Hematopoietic multipotent progenitor cell (in vitro differentiated cells): Measurements from ENCODE around the gene PGAP1. TPM values are rescaled to one million over a fixed set of nuclear protein-coding genes. Genes with fewer than 3 reads are reported as not detected.
A peak's percentile ranks its signal among the peaks of the same experiment; 100 is the strongest.
"Not testable (repeated sequence)": the region's sequence is repeated elsewhere in the genome, so short reads cannot be mapped to it uniquely, and the experiment has no call there.

Source experiments
- DNase-seq, 3 donors: peaks; one replicate each; pipeline ENCODE4 v3.0.0-alpha.2; 2011 to 2015; ENCODE audit warnings: low read depth in 2 of 3, low spot score in 2 of 3
- total RNA-seq: library from RNA; depleted of rRNA; stranded (reverse); fragments of >200 nt; gene quantifications from one replicate; pipeline ENCODE4 v1.2.3, GENCODE V29; 2012

PGAP1 gene
- total RNA-seq, 1 donor, result 3.2 TPM

- no peak for DNase-seq
Measured at GRCh38 chr2:196951973-196952372, 25.5 kb upstream of the PGAP1 start.

GRCh38 chr2:196949116-196949515, 22.6 kb upstream of the PGAP1 start:
- DNase-seq, result no peak

DNA sequence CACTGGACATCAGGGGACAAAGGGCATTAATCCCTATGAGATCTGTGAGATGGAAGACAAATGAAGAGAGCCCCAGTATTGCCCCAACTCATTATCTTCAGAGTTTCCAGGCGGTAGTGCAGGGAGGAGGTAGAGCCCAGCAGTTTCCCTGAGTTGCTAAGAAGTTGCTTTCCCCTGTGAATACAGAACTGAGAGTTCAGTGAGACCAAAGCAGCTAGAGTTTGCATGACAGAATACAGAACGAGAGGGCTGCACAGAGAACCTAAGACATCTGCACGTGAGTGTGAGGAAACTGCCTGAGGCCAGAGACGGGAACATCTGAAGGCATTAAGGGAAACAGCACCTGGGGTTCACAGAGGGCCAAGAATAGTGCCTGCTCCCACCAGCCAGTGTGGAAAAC, 18.1 kb upstream of the PGAP1 start:
- no peak for DNase-seq

DNA sequence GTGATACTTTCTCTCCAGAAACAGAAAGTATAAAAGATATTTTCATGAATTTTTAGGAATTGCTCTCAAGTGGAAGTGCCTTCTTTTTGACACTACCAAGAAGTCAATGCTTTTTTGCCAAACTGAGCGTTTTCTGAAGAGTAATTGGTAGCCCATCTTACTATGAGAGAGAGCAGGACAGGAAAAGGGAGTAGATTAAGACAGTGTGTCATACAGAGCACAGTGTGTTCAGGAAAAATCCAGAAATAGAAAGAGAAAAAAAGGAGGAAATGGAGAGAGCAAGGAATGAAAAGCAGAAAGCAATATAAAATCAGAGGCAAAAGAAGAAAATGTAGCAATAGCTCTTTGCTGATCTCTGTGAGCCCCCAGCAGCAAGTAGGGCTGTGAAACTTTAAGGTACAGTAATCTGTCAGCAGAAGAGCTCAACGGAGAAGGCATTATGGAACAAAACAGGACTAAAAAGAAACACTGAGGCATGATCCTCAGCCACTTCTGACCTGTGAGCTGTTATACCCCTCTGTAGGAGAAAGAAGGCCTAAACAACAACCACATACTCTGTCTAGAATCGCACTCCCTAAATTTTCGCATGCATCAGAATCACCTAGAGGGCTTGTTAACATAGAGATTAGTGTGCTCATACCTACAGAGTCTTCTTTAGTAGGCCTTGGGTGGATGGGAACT, 15.0 kb upstream of the PGAP1 start:
- DNase-seq, result no peak

DNA sequence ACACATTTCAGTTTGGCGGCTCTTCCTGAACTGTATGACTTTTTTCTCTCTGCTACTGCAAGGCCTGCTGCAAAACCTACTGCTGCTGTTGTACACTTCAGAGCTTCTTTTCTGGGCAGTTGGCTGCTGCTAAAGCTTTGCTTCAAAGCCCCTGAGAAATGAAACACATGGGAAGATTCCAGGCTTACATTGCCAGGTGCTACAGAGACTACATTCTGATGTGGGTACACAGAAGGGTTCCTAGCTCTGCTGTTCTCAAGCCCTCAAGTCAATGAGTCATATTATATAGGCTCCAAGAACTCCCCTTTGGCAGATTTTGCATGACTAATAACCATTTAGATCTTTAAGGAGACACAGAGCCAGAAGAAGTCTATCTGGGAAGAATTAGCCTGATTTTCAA, 12.9 kb upstream of the PGAP1 start:
- DNase-seq, result no peak

DNA sequence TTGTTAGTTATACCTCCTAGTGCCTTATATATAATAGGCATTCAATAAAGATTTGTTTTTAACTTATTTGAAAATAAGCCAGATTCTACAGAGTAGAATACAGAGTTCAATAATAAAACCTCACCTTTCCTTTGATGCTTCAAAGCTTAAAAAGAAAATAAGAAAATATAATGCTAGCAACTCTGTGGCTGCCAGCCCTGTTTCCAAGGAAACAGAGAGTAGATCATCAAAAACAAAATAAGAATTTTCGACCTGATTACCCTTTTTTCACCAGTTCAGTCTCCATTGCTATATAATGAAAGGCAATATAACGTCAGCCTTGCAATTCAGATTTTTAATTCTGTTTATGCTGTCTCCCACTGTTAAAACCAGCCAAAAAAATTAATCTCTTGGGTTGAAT, 8.9 kb upstream of the PGAP1 start:
- DNase-seq, result no peak

- DNase-seq, result no peak
Measured at GRCh38 chr2:196934672-196935071, 8.2 kb upstream of the PGAP1 start.

DNA sequence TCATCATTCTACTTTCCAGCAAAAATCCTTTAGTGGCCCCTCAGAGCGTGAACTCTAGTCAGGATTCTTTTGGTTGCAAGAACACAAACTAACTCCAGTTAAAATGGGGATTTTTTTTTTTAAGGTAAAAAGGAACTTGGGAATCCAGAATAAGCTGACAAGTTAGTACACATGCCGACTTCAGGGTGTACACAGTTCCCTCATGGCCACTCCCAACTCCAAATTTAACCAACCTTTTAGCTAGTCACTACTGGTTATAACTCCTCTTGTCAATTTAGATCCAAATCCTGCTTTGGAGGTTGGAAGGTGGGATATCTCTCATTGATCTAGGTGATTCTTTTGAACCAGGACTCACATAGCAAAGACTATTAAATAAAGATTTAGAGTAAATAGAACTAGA, 5.0 kb upstream of the PGAP1 start:
- DNase-seq, result no peak

DNA sequence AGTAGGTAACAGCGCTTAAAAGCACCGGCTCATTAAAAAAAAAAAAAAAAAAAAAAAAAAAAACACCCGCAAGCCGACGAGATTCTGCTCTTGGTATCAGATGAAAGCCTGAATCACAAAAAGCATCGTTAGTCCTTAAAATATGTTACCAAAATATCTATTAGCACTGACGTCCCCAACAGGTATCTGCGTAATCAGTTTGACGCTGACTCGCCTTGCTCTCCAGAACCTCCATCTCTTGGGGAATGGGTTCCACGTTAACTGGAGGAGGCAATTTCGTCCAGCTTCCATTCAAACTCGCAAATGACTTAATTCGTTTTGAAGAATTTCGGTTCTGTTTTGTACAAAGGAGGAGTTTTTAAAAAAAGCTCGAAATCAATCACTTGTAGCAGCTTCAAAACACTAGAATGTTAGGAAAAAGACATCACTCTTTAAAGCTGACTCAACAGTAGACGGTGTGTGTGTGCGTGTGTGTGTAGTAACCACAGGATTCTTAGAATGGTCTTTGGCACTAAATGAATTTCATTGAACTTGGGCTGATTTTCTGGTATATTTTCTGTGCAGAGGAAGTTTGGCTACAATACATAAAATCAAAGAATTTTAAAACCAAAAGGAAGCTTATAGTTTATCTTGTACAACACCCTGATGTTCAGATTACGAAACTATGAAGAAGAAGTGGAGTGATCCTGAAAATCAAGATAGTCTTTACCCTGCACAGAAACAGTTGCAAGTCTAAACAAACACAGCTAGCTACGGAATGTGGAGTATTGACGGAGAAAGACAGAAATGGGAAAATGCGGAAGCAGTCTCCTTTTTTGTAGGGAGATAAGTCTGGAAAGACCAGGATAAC, 1.1 kb upstream of the PGAP1 start:
- peak in 2 of 3 donors; percentile 45 to 74 for DNase-seq

DNA sequence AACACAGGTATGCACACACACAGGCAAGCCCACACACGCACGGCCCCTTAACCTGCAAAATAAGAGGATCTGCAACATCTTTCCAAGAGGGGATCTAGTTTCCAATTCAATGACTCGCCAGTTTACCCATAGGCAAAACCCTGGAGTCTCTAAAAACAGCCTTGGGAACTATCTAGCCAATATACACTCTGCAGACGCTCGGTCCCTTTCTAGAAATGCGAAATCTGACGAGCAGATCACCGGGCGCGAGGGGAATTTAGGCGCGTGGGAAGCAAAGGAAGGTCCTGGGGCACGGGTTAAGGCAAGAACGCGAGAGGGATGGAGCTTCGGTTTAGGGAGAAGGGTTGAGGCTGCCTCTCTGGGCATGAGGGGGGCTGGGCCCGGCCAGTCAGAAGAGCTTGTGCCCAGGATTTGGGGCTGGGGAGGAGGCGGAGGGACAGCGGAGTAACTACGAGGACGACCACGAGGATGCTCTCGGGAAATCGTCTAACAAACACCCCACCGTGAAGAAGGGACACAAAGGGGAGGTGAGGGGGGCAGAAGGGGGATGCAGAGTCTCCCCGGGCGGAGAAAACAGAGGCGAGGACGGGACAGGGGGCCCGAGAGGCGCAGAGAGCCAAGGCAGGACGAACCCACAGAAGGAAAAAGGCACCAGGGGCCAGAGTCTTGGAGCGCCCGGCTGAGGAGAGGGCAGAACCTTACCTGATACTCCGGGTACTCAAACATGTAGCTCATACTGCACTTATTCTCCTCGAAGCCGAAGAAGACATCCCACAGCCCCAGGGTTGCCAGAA, 542 bp downstream of the PGAP1 start:
- DNase-seq, result peak in 2 of 3 donors; percentile 14 to 15

GRCh38 chr2:196925051-196925767, 1.3 kb downstream of the PGAP1 start:
- no peak for DNase-seq

DNA sequence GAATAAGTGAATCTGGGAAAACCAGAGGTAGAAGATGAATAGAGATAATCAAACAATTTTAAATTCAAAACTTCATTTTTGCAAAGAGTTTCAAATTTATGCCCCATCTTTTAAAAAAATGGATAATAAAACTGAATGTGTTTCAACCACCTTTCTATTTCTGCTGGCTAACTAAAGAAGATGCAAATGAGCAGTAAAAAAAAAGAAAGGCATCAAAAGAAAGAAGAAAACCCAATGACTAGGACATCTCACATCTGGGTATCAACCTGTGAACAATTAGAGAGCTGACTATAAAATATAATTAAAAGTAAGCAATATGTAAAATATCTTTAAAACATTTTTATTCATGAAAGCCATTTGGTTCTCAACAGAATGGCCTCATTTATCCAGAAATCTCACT, 2.5 kb downstream of the PGAP1 start:
- DNase-seq, result no peak

GRCh38 chr2:196918927-196919326, 7.6 kb downstream of the PGAP1 start:
- DNase-seq, result no peak

GRCh38 chr2:196917802-196918201, 8.7 kb downstream of the PGAP1 start:
- no peak for DNase-seq

- peak in 1 of 3 donors; percentile 33 for DNase-seq
Measured at GRCh38 chr2:196915507-196916189, 10.9 kb downstream of the PGAP1 start.

DNA sequence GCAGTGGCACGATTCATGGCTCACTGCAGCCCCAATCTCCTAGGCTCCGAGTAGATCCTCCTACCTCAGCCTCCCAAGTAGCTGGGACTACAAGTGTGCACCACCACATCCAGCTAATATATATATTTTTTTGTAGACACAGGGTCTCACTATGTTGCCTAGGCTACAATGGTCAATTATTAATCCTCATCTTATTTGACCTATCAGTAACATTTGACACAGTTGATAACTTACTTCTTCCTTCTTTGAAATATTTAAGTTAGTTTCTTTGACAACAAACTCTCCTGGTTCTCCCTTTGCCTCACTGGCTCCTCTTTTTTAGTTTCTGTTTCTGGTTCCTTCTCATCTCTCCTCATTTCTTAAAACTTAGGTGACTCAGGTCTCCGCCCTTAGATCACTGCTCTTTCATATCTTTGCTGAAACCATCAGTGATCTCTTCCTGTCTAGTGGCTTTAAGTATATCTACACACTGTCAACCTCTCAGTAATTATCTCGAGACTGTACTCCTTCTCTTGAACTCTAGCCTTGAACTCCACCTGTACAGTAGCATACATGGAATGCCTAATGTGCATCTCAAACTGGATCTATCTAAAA, 11.5 kb downstream of the PGAP1 start:
- peak in 2 of 3 donors; percentile 7 to 20 for DNase-seq

- no peak for DNase-seq
Measured at GRCh38 chr2:196913691-196914090, 12.8 kb downstream of the PGAP1 start.

GRCh38 chr2:196905365-196905764, 21.1 kb downstream of the PGAP1 start:
- DNase-seq, result not testable (repeated sequence)

- DNase-seq, result no peak
Measured at GRCh38 chr2:196902828-196903227, 23.7 kb downstream of the PGAP1 start.

GRCh38 chr2:196900843-196901242, 25.7 kb downstream of the PGAP1 start:
- no peak for DNase-seq
